ENCODE measurements around the gene TBC1D21. TPM values are rescaled to one million over a fixed set of nuclear protein-coding genes. Genes with fewer than 3 reads are reported as not detected.

TBC1D21 gene
- total and polyA plus RNA-seq, 10 of the 15 experiments (the other 5 are each of a cell fraction or from before 2014, with no cell fraction given) = not detected

GRCh38 chr15:73923156-73923487, 49.8 kb downstream of the TBC1D21 start:
- BruUV-seq (replicated peaks) = no TSS peak
- Histone ChIP-seq H2AFZ (ENCODE audit: control insufficient read depth, low read depth, low read length) (no peak overlapping the region), H3K4me3 (no peak overlapping the region), H3K36me3 (ENCODE audit: control insufficient read depth in 2 of 2, insufficient read depth in 2 of 2, low read length in 1 of 2) (no peaks in the 10 kb centered on the region), H4K20me1 (ENCODE audit: control insufficient read depth, insufficient read depth) (no peaks in the 10 kb centered on the region), H3K27ac (ENCODE audit: control insufficient read depth, insufficient read depth) (no peak overlapping the region), H3K27me3 (replicated peaks in 1 of 2; ENCODE audit: control insufficient read depth in 2 of 2, insufficient read depth in 2 of 2, low read length in 1 of 2) (peaks cover 6 to 7% of the 10 kb centered on the region in 2 experiments), H3K9ac (ENCODE audit: control insufficient read depth, insufficient read depth, low read length) (no peak overlapping the region), H3K4me2 (ENCODE audit: control insufficient read depth, insufficient read depth) (no peak overlapping the region), H3K4me1 (ENCODE audit: control insufficient read depth, insufficient read depth, low read length) (no peaks in the 10 kb centered on the region), H3K9me3 (replicated peaks; ENCODE audit: control insufficient read depth, insufficient read depth, low read length) (no peaks in the 10 kb centered on the region; the same call in 2 of the 3 replicates), H3K79me2 (ENCODE audit: control insufficient read depth, insufficient read depth, low read length) (no peaks in the 10 kb centered on the region)
- RAD21 ChIA-PET (ENCODE audit: unreplicated experiment) = no interaction called here
- 16% methylated on average over 7 of the region's 7 CpGs for WGBS (ENCODE audit: insufficient coverage, insufficient replicate concordance, low lambda C conversion rate, missing lambda C conversion rate)
- POLR2A ChIA-PET = interaction anchor here (0.7 kb wide), 1 partner anchor 148 kb away, joined by 3 read pairs; no protein-coding TSS in a partner anchor
- CTCF ChIA-PET = interaction anchor here (0.9 to 1.0 kb wide), 2 partner anchors 49 to 55 kb away, joined by 3 read pairs; no protein-coding TSS in a partner anchor
- no peak for TF ChIP-seq ZNF207 (IDR thresholded peaks at IDR 0.05; ENCODE audit: borderline replicate concordance)
- TF ChIP-seq ZNF274 (IDR thresholded peaks at IDR 0.05; ENCODE audit: insufficient read depth, insufficient read length) = no peak
- no peak for TF ChIP-seq CEBPB (IDR thresholded peaks at IDR 0.05; ENCODE audit: borderline replicate concordance in 1 of 2, low read depth in 2 of 2, low read length in 2 of 2)
- no peak for TF ChIP-seq ZBTB40 (IDR thresholded peaks at IDR 0.05; ENCODE audit: borderline replicate concordance)
- no peak for TF ChIP-seq FOXK2 (IDR thresholded peaks at IDR 0.05)
- TF ChIP-seq CHD4 (IDR thresholded peaks at IDR 0.05) = no peak
- no peak for TF ChIP-seq CREB1 (IDR thresholded peaks at IDR 0.05; ENCODE audit: low read depth)
- TF ChIP-seq, protein P1, sequence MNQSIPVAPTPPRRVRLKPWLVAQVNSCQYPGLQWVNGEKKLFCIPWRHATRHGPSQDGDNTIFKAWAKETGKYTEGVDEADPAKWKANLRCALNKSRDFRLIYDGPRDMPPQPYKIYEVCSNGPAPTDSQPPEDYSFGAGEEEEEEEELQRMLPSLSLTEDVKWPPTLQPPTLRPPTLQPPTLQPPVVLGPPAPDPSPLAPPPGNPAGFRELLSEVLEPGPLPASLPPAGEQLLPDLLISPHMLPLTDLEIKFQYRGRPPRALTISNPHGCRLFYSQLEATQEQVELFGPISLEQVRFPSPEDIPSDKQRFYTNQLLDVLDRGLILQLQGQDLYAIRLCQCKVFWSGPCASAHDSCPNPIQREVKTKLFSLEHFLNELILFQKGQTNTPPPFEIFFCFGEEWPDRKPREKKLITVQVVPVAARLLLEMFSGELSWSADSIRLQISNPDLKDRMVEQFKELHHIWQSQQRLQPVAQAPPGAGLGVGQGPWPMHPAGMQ (IDR thresholded peaks at IDR 0.05; ENCODE audit: borderline replicate concordance) = no peak
- TF ChIP-seq REST (IDR thresholded peaks at IDR 0.05; ENCODE audit: low read depth, low read length) = no peak
- no peak for TF ChIP-seq ASH2L (IDR thresholded peaks at IDR 0.05; ENCODE audit: borderline replicate concordance, low read depth)
- TF ChIP-seq BHLHE40 (IDR thresholded peaks at IDR 0.05; ENCODE audit: borderline replicate concordance in 1 of 2, low read depth in 2 of 2, low read length in 1 of 2) = no peak
- TF ChIP-seq IRF4 (IDR thresholded peaks at IDR 0.05; ENCODE audit: low read depth, low read length) = no peak
- SMC1A ChIA-PET (ENCODE audit: uncharacterized antibody, unreplicated experiment) = no interaction called here
- ATAC-seq (no peak), FAIRE-seq (no peak), DNase-seq (ENCODE audit: low read depth, low spot score) (no peak)
- intact Hi-C loops (cut with micrococcal nuclease; ENCODE audit: unreplicated experiment) (no loop called here), in situ Hi-C loops (cut with MboI) (no loop called here)
